DMS153 treated with DMSO at 0.1 percent for 48 hours (cell line): ENCODE measurements around the gene ARF5.

ENCODE experiments used
- DNase-seq: peaks from one replicate; lab custom pipeline; 2025; ENCODE audit not compliant: unreplicated experiment; lab: John Stamatoyannopoulos, UW

The ARF5 gene

DNA sequence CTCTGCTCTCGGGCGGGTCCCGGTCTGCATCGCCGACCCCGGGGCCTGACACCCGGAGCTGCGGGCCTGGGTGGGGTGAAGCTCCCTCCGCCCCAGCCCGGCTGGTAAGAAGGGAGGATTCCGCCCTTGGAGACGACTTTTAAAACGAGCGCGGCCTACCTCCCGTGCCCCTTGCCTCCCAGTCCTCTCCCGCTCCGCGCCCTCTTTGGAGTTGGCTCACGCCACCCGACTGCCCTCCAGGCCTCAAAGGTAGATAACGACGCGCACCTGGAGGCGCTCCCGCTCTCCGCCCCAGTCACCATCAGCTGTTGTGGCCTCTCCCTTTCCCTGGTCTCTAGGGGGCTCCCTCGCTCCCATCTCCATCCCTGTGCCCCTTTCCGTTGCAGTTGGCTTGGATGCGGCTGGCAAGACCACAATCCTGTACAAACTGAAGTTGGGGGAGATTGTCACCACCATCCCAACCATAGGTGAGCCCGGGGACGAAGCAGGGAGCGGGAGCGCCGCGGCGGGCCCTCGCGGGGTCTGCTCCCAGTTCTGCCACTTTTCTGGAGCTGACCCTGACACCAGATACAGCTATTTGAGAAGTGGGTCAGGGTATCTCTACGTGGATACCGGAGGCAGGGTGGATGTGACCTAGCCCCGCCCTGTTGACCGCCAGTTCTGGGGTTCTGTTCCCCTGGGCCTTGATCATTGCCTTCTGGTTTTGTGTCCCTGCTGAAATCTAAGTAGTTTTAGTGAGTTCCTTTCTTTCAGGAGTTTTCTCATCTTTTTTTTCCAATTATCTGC is 679 bp downstream of the ARF5 start:
- peak; percentile 43 for DNase-seq

DNA sequence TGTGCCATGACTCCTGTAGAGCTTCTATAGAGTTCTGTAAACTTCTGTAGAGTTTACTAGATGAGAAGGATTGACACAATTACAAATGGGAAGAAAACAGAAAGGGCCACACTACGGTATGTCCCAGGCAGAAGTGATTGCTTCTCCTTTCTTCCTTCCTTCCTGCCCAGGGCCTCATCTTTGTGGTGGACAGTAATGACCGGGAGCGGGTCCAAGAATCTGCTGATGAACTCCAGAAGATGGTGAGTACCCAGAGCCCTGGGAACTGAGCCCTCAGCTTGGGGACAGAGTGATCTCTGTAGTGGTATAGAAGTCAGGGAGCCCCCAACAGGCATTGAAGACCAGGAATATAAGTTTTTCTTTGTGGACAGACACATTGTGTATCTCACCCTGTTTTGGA is 1.7 kb downstream of the ARF5 start:
- no peak for DNase-seq

DNA sequence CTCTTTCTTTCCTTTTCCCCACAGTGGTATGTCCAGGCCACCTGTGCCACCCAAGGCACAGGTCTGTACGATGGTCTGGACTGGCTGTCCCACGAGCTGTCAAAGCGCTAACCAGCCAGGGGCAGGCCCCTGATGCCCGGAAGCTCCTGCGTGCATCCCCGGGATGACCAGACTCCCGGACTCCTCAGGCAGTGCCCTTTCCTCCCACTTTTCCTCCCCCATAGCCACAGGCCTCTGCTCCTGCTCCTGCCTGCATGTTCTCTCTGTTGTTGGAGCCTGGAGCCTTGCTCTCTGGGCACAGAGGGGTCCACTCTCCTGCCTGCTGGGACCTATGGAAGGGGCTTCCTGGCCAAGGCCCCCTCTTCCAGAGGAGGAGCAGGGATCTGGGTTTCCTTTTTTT is 3.0 kb downstream of the ARF5 start:
- DNase-seq, result no peak

DNA sequence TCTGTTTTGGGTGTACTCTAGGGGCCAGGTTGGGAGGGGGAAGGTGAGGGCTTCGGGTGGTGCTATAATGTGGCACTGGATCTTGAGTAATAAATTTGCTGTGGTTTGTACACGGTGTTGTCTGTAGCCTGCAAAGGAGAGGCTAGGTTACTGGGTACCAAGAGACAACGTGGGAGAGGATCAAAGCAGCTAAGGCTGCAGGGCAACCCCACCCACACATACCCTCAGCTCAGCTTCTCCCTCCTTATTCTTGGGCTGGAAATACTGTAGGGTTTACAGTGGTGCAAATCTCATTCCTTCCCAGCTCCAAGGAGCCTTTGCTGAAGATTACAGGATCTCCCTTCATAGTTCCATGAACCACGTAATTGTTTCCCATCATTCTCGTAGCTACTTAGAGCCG is 3.4 kb downstream of the ARF5 start:
- no peak for DNase-seq

DNA sequence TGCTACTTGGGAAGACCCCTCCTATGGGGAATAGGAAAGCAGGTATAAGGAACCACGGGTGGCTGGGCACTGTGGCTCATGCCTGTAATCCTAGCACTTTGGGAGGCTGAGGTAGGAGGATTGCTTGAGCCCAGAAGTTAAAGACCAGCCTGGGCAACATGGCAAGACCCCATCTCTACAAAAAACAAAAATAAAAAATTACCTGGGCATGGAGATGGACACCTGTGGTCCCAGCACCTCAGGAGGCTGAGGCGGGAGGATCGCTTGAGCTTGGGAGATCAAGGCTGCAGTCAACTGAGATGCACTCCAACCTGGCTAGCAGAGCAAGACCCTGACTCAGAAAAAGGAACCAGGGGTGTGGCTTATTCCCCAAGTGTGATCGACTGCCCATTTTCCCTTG is 4.3 kb downstream of the ARF5 start:
- no peak for DNase-seq

DNA sequence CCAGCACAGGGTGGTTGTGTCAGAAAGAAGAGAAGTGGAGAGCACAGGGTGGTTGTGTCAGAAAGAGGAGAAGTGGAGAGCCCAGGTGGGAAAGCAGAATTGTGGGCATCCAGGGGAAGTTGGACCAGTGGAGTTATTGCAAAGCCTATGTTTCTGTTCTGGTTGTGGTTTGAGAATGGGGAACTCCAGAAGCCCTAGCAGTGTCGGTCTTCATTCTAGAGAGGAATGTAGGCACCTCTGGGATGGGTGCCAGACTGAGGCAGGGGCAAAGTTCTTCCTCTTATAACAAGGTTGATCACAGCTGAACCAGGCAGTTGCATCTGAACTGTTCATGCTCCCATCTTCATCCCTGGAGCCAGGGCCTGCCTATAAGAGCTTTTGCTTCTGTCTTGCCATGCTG is 6.3 kb downstream of the ARF5 start:
- DNase-seq, result no peak

DNA sequence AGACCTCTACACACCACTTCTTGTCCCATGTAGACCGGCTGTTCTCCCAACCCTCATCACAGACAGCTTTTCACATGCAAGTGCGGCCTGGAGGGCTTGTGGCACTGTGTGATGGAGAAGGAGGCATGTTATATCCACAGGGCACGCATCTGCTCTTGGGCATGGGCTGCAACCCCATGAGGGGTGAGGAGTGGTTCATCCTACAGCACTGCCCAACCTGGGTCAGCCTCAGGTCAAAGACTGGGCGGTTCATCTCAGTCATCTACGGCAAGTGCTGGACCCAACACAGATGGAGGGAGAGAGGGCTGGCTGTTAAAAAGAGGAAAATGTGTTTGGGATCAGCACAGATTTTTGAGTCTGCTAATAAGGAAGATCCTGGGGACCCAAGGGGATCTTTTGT is 7.5 kb downstream of the ARF5 start:
- no peak for DNase-seq

DNA sequence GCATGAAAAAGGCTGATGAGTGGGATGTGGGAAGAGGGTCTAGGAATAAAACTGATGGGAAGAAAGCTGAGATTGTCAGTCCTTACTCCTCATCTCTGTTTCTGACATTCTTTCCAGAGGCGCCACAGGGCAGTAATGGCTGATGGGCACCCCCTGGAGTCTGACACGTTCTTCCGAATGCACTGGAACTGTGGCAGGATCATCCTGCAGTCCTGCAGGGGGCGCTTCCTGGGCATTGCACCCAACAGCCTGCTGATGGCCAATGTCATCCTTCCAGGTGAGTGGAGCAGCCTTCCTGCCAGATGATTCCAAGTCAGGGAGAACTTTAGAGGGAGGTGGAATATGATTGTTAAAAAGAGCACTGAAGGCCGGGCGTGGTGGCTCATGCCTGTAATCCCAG is 10.1 kb downstream of the ARF5 start:
- DNase-seq, result no peak

DNA sequence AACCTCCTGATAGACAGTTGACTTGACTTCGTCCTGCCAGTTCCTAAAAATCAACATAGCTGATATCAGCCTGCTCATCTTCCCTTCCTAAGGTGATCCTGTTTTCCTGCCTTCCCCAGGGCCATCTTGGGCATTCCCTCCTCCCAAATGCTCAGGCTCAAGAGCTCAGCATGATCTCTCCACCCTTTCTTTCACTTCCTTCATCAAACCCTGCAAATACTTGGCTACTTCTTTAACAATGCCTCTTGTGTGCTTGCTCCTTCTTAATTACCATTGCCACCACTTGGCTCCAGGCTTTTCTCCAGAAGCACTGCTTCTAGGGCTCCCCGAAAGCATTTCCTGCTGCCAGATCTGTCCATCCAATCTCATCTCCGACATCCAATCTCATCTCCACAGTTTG is 12.7 kb downstream of the ARF5 start:
- DNase-seq, result no peak

DNA sequence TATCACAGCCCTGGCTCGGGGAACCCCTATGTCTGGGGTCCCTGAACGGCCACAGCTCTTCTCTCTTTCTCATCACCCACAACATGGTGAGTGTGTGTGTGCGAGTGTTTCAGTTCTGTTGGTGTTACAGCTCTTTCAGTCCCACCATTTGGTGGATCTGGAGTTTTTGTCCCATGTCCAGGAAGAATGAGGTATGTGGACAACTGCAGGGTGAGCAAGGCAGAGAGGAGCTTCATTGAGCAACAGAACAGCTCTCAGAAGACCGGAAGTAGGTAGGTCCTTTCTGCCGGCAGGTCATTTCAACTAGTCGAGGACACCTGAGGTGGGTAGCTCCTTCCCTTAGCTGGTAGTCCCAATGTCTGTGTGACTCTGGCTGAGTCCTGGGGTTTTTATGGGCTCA is 20.2 kb downstream of the ARF5 start:
- no peak for DNase-seq

DNA sequence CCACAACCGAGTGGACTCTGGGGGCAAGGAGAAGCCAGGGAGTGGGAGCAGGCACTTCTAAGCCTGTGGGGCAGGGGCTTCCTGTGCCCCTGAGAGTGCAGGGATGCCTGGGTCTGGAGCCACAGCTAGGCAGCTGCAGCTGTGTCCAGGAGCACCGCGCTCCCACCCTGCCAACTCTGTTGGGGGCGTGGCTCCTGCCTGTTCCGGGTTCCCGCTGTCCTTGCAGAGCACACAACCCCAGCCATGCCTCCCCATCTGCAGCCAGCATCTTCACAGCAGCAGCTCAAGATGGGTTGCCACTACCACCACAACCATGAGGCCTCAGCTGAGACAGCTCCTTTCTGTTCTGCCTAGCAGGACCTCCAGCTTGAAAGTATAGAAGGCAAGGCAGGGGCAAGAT is 21.1 kb downstream of the ARF5 start:
- DNase-seq, result no peak

DNA sequence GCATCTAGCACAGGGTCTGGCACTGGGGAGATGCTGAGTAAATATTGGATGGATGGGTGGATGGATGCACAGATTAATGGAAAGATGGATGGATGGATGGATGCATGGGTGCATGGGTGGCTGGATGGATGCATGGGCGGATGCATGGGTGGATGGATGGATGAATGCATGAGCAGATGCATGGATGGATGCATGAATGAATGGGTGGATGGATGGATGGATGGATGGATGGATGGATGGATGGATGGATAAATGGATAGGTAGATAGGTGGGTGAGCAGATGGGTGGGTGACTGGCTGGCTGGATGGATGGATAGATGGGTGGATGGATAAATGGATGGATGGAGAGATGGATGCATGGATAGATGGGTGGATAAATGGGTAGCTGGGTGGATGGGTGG is 24.1 kb downstream of the ARF5 start:
- DNase-seq, result no peak

DNA sequence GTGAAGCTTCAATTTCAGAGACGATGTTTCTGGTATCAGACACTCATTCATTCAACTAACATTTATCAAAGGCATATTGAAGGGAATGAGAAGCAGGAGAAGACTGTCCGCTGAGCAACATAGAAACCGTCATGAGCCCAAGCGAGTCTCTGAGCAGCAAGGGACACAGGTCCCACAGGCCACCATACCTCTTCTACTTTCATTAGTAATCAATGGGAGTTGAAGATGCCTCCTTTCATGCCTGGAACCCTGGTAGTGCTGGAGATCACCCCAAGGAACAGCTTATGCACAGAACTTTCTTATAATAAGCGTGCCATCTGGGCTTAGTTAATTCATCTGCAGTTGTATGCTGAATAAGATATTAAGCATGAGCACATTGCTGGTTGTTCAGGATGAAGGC is 28.5 kb downstream of the ARF5 start:
- DNase-seq, result no peak

DNA sequence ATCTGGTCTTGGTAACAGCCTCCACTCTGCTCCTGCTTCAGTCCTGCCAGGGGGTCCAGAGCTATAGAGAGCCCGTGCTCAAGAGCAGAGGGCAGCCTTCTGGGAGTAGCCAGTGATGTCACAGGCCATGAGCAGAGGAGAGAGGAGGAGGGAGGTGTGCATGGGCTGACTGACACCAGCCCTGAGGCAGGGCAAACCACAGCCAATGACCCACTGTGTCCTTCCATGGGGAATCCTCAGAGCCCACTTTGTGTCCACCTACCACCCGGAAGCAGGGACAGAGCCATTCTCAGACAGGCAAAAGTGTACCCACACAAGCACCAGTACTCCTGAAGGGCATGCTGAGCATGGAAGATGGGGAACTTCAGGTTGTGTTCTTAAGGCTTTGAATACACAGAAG is 29.8 kb downstream of the ARF5 start, which contains the start of gene PAX4:
Gene PAX4 (minus strand): TSS at position 101 of the 400 bp plus-strand sequence. CDS start 2,214 bp downstream, outside the sequence.
- DNase-seq, result no peak

DNA sequence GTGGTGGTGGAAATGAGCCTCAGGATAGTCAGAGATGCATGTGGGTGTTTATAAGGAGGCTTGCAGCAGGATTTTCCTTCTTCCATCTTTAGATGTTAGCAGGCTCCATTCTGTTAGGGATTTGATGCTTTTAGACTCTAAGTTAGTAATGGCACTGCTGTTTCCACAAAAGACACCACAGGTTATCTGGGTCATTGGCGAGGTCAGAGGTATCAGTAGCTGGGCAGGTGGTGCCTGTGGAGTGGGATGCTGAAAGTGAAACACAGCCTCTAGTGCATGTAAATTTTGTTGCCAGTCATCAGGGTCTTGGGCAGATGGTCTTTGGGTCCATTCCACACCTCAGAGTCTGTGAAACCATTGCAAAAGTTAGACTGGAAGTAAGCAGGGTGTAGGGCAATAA is 30.6 kb downstream of the ARF5 start:
- no peak for DNase-seq

DNA sequence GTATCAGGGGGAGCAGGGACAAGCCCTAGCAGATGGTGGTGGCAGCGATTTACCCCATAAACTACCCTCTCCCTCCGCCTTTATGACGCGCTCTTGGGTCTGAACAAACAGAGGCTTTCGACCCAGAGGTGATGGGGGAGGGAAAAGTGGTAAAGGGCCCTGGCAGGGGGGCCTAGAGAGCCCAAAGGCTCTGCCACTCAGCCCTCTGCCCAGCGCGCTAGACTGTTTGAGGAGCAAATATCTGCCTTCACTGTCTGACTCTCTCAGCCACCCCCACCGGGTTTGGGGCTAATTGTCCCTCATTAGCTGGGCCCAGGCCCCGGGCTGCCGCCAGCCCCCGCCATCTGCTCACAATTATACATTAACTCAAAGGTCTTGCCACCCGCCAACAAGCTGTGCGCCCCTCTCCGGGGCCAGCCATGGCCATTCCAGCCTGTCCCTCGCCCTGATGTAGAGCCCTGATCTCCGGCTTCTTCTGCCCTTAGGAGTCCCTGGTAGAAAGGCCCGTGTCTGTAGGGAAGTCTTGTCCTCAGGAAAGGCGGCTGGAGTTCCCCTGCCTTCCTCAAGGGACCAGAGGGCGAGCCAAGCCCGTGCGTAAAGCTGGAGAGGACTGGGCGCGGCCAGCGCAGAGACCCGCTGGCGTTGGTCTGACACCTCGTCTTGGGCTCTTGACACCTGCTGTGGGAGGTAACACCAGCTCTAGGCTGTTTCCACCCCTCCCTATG is 31.6 kb downstream of the ARF5 start:
- DNase-seq, result no peak

DNA sequence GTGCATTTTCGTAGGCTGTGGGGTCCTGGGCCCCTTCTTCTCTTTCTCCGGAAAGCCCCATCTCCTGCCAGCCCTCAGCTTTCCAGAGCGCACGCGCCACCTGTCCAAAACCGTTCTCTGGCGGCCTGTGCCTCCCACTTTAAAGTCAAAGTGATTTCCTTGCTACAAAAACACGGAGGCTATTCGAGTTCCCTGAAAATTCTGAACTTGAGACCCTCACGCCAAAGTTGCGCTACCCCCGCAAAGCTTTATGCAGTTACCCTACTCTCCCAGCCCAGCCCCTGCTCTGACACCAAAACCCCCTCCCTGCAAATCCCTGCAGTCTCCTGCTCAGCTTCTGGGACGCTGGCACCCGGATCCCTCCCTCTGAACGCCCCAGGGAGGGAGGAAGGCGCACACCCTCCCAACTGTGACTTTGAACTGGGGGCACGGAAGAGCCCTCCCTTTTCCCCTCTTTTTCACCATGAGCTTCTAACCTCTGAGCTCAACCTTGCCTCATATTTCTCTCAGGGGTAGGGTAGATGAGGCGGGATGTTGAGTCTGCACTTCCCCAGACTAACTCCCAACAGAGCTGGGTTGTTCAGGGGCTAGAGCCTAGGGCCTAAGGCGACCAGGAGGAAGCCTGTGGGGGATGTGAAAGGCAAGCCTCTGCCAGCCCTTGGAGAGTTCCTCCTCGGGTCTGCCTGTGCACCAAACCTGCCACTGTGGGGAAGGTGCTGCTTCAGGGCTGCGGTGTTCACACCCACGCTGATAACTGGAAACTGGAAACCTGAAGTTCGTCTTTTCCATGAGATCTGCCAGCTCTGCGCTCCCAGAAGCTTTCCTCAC is 32.4 kb downstream of the ARF5 start:
- no peak for DNase-seq

DNA sequence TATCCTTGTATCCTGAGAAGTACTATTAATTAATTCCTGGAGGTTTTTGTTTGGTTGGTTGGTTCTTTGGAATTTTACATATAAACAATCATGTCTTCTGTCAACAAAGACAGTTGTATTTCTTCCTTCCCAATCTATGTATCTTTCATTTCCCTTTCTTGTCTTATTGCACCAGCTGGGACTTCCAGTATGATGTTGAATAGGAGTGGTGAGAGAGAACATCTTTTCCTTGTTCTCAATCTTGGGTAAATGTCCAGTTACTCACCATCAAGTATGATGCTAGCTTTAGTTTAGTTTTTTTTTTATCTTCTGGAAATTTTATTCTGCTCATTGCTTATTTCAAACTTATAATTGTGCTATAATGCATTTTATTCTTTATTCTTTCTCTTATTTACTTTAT is 37.1 kb downstream of the ARF5 start:
- no peak for DNase-seq

DNA sequence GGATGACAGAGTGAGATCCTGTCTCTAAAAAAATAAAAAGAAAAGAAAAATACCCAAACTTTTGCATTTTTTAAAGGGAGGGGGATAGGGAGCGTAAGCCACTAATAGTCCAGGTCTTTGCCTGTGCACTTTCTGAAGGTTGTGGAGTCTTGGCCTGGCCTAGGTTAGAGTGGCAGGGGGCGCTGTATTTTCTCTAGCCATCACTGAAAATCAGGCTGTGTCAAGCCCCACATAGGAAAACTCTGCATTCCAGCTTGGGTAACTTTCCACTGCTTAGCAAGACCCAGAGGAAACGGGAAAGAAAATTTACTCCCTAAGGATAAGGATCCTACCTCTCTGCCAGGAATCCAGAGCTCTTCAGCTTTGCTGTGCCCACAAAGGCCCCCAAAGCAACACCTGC is 40.2 kb downstream of the ARF5 start:
- no peak for DNase-seq

DNA sequence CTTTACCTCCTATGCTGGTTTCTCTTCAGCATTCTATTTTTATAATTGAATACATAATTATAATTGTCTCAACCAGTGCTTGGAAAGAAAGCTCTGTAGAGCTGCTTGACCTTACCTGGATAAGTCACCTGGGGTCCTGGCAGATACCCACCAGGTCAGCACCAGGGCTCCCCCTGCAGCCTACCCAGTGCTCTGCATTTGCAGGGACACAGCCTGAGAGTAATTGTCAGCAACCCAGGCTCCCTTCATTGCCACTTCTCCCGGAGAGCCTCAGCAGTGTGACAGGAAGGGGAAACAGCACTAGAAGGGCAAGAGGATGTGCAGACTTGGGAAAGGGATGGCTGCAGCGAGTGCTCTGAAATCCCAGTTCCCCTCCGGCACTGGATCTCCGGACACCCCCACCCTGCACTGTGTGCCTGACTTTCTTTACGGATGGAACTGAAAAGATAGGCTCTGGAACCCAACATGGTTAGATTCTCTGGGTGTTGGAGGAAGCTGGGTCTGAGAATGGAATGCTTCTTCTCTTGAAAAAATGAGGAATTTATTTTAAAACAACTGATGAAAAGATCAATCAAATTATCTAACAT is 41.1 kb downstream of the ARF5 start:
- DNase-seq, result no peak

DNA sequence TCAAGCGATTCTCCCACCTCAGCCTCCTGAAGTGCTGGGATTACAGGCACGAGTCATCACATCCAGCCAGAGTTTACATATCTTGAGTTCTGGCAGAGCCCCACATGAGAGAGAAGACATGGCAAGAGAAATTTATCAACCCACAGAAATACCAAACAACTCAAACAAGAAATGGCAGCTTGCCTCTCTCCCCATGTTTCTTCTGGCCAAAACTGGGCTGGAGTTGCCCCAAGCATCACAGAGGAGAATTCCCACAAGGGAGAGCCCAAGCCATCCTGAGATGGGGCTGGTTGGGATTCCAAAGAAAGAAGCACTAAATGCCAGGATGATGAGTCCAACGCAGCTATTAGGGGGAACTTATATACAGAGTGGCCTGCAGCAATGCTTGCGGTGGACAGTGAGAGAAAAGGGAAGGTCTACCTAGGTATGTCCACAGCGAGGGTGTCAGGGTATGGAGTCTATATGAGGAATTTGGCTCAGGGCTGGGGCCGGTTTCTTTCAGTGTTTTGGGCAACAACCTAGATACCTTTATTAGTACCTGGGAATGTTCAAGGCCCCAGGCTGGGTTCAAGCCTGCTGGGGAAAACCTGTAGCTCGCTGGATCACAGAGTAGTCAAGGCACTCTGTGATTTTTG is 44.2 kb downstream of the ARF5 start:
- DNase-seq, result no peak
